Body of pancreas (tissue), 4 donors: Measurements from ENCODE around the gene RFX8. TPM values are rescaled to one million over a fixed set of nuclear protein-coding genes. Genes with fewer than 3 reads are reported as not detected.
"Not testable (repeated sequence)": the region's sequence is repeated elsewhere in the genome, so short reads cannot be mapped to it uniquely, and the experiment has no call there.

Experiments
- ATAC-seq: fragments of 150-250 bp; one replicate; pipeline ENCODE4 v1.9.1; 2016
- DNase-seq, 4 donors: peaks; one replicate each; pipeline ENCODE4 v3.0.0-alpha.2; 2019
- H3K27ac ChIP-seq, 4 donors: fragments of 200-600 bp; sonication (generic); 1 replicate in 3 of 4; 2 replicates in 1 of 4; pipeline versions ENCODE4 v1.5.1 to v1.6.1; 2016 to 2019; ENCODE audit warnings: mild to moderate bottlenecking in 1 of 4, mixed read lengths in 1 of 4, moderate library complexity in 1 of 4
- H3K27me3 ChIP-seq, 2 donors: fragments of 200-600 bp; sonication (generic); one replicate each; pipeline ENCODE4 v1.6.0; 2016; ENCODE audit warnings: mild to moderate bottlenecking in 1 of 2
- H3K36me3 ChIP-seq, 2 donors: fragments of 200-600 bp; sonication (generic); replicated peaks in 1 of 2; 2 replicates each; pipeline ENCODE4 v1.5.1; 2016; ENCODE audit warnings: low read depth in 2 of 2; ENCODE audit not compliant: insufficient read depth in 1 of 2
- H3K4me1 ChIP-seq: fragments of 200-600 bp; sonication (generic); one replicate; pipeline ENCODE4 v1.6.0; 2016
- H3K4me3 ChIP-seq, 2 donors: fragments of 200-600 bp; sonication (generic); 1 replicate in 1 of 2; 2 replicates in 1 of 2; pipeline ENCODE4 v1.5.1; 2016 to 2019
- H3K9me3 ChIP-seq, 3 donors: fragments of 200-600 bp; sonication (generic); 1 replicate in 2 of 3; 2 replicates in 1 of 3; pipeline ENCODE4 v1.5.1; 2016
- CTCF ChIP-seq, 7 experiments: fragments of 450-650 bp in 4 of 7; fragments of 200-600 bp in 3 of 7; sonication (generic) in 3 of 7; IDR thresholded peaks; one replicate each; pipeline ENCODE4 v1.5.1; 2016 to 2019; ENCODE audit warnings: antibody characterized with exemption in 7 of 7
- POLR2A ChIP-seq, 3 donors: fragments of 450-650 bp; IDR thresholded peaks; one replicate each; pipeline ENCODE4 v1.6.1; 2016; ENCODE audit warnings: antibody characterized with exemption in 3 of 3, mild to moderate bottlenecking in 2 of 3
- WGBS, 2 donors: methylation state at CpG; one replicate each; pipeline ENCODE4 v1.1.5; 2017; 5-methylcytosine and 5-hydroxymethylcytosine counted together
- intact Hi-C: fragments of 100-400 bp; cut with DNase I; formaldehyde crosslinking; loops from one replicate; pipeline ENCODE4 v1.15.1; 2023
- total RNA-seq, 2 donors: library from RNA; depleted of rRNA; stranded (reverse); fragments of >200 nt; gene quantifications; one replicate each; pipeline ENCODE4 v1.1.0, GENCODE V29; 2016

The RFX8 gene
- total RNA-seq, 2 donors from 2014 or later, result not detected

GRCh38 chr2:101512993-101513392 lies 38.1 kb upstream of the RFX8 start:
- no peaks in the 10 kb centered on the region for H3K36me3 ChIP-seq
- no peak overlapping the region for H3K27ac ChIP-seq
- no peaks in the 10 kb centered on the region for H3K27me3 ChIP-seq
- WGBS, 2 donors, result 83% methylated on average over 3 of the region's 3 CpGs
- ATAC-seq, result no peak
- peaks cover 8% of the 10 kb centered on the region for H3K4me1 ChIP-seq
- H3K4me3 ChIP-seq, result no peak overlapping the region
- TF ChIP-seq CTCF (IDR thresholded peaks at IDR 0.05), result no peak
- no peak for TF ChIP-seq POLR2A (IDR thresholded peaks at IDR 0.05)
- no peaks in the 10 kb centered on the region for H3K9me3 ChIP-seq
- no peak for DNase-seq
- intact Hi-C loops, result no loop called here

GRCh38 chr2:101511381-101511780 lies 36.5 kb upstream of the RFX8 start:
- H3K9me3 ChIP-seq, result no peaks in the 10 kb centered on the region
- ATAC-seq (no peak), DNase-seq (no peak)
- no peak overlapping the region for H3K4me3 ChIP-seq
- H3K27ac ChIP-seq, result no peak overlapping the region
- no peaks in the 10 kb centered on the region for H3K36me3 ChIP-seq
- no peak for TF ChIP-seq POLR2A (IDR thresholded peaks at IDR 0.05)
- no peak for TF ChIP-seq CTCF (IDR thresholded peaks at IDR 0.05)
- intact Hi-C loops, result no loop called here
- 75 to 76% methylated on average over 1 of the region's 1 CpG for WGBS, 2 donors
- H3K27me3 ChIP-seq, result no peaks in the 10 kb centered on the region
- peaks cover 8% of the 10 kb centered on the region for H3K4me1 ChIP-seq

GRCh38 chr2:101509499-101510284 lies 34.8 kb upstream of the RFX8 start:
- Histone ChIP-seq H3K36me3 (no peaks in the 10 kb centered on the region), H3K27me3 (no peaks in the 10 kb centered on the region), H3K9me3 (no peaks in the 10 kb centered on the region), H3K27ac (no peak overlapping the region), H3K4me3 (no peak overlapping the region), H3K4me1 (no peaks in the 10 kb centered on the region)
- 66 to 69% methylated on average over 8 of the region's 8 CpGs for WGBS, 2 donors
- intact Hi-C loops, result no loop called here
- TF ChIP-seq CTCF (IDR thresholded peaks at IDR 0.05), result no peak
- TF ChIP-seq POLR2A (IDR thresholded peaks at IDR 0.05), result no peak
- no peak for ATAC-seq
- DNase-seq, result peak in 2 of 4 donors; percentile 10 to 54

GRCh38 chr2:101508636-101509035 lies 33.7 kb upstream of the RFX8 start:
- no peaks in the 10 kb centered on the region for H3K27me3 ChIP-seq
- no peaks in the 10 kb centered on the region for H3K4me1 ChIP-seq
- ATAC-seq (no peak), DNase-seq (no peak)
- intact Hi-C loops, result no loop called here
- H3K9me3 ChIP-seq, result no peaks in the 10 kb centered on the region
- H3K4me3 ChIP-seq, result no peak overlapping the region
- no peak for TF ChIP-seq CTCF (IDR thresholded peaks at IDR 0.05)
- TF ChIP-seq POLR2A (IDR thresholded peaks at IDR 0.05), result no peak
- no peaks in the 10 kb centered on the region for H3K36me3 ChIP-seq
- no peak overlapping the region for H3K27ac ChIP-seq
- WGBS, 2 donors, result 82 to 90% methylated on average over 5 of the region's 5 CpGs

- H3K4me1 ChIP-seq, DNase-seq, H3K9me3 ChIP-seq, H3K4me3 ChIP-seq, H3K27me3 ChIP-seq, H3K27ac ChIP-seq, intact Hi-C loops, ATAC-seq, H3K36me3 ChIP-seq: not testable (repeated sequence)
- WGBS, 2 donors, result 88 to 91% methylated on average over 4 of the region's 4 CpGs
Observed at GRCh38 chr2:101505276-101505675, 30.4 kb upstream of the RFX8 start.

GRCh38 chr2:101504744-101505143 lies 29.8 kb upstream of the RFX8 start:
- H3K9me3 ChIP-seq, H3K36me3 ChIP-seq, H3K27ac ChIP-seq, H3K4me3 ChIP-seq, intact Hi-C loops, H3K27me3 ChIP-seq, H3K4me1 ChIP-seq, ATAC-seq, DNase-seq: not testable (repeated sequence)
- WGBS, 2 donors, result 75 to 78% methylated on average over 8 of the region's 8 CpGs
